Stimulated activated naive CD4-positive, alpha-beta T cell treated with Interleukin-2 at 50 U/mL for 16 hours (primary cell): ENCODE results near the gene MRTFA.
"Not testable (repeated sequence)": the region's sequence is repeated elsewhere in the genome, so short reads cannot be mapped to it uniquely, and the experiment has no call there.

ENCODE experiments used
- DNase-seq: peaks from one replicate; lab custom pipeline; 2025; lab: John Stamatoyannopoulos, UW

Gene MRTFA

GRCh38 chr22:40627612-40628011 is 8.9 kb downstream of the MRTFA start:
- no peak for DNase-seq

GRCh38 chr22:40626851-40627250 is 9.7 kb downstream of the MRTFA start:
- no peak for DNase-seq

- DNase-seq = not testable (repeated sequence)
These were observed 10.7 kb downstream of the MRTFA start for GRCh38 chr22:40625794-40626193.

- DNase-seq = not testable (repeated sequence)
These were observed 11.2 kb downstream of the MRTFA start for GRCh38 chr22:40625281-40625680.

- DNase-seq = no peak
These were observed 11.7 kb downstream of the MRTFA start for GRCh38 chr22:40624770-40625169.

- no peak for DNase-seq
These were observed 15.0 kb downstream of the MRTFA start for GRCh38 chr22:40621309-40622151.

GRCh38 chr22:40620464-40621046 is 16.0 kb downstream of the MRTFA start:
- no peak for DNase-seq

- DNase-seq = no peak
These were observed 18.1 kb downstream of the MRTFA start for GRCh38 chr22:40618400-40618799.

GRCh38 chr22:40616578-40616977 is 19.9 kb downstream of the MRTFA start:
- no peak for DNase-seq

- DNase-seq = no peak
These were observed 23.5 kb downstream of the MRTFA start for GRCh38 chr22:40613067-40613466.

- DNase-seq = no peak
These were observed 24.2 kb downstream of the MRTFA start for GRCh38 chr22:40612291-40612751.

GRCh38 chr22:40611606-40612005 is 24.9 kb downstream of the MRTFA start:
- DNase-seq = no peak

- DNase-seq = no peak
These were observed 26.1 kb downstream of the MRTFA start for GRCh38 chr22:40610329-40610850.

GRCh38 chr22:40609216-40609615 is 27.3 kb downstream of the MRTFA start:
- DNase-seq = no peak

- no peak for DNase-seq
These were observed 29.0 kb downstream of the MRTFA start for GRCh38 chr22:40607506-40607905.

- no peak for DNase-seq
These were observed 30.2 kb downstream of the MRTFA start for GRCh38 chr22:40606306-40606705.

GRCh38 chr22:40605761-40606160 is 30.8 kb downstream of the MRTFA start:
- DNase-seq = no peak

GRCh38 chr22:40603088-40603605 is 33.4 kb downstream of the MRTFA start:
- no peak for DNase-seq

- DNase-seq = no peak
These were observed 34.3 kb downstream of the MRTFA start for GRCh38 chr22:40602231-40602630.

GRCh38 chr22:40599731-40600130 is 36.8 kb downstream of the MRTFA start:
- no peak for DNase-seq

- not testable (repeated sequence) for DNase-seq
These were observed 37.8 kb downstream of the MRTFA start for GRCh38 chr22:40598712-40599111.

- DNase-seq = no peak
These were observed 38.7 kb downstream of the MRTFA start for GRCh38 chr22:40597526-40598430.
